Kidney (tissue), 14 donors: ENCODE measurements around the gene PLA2G4B. TPM values are rescaled to one million over a fixed set of nuclear protein-coding genes. Genes with fewer than 3 reads are reported as not detected.

ENCODE experiments used
- DNase-seq, 5 donors: peaks; one replicate each; pipeline ENCODE4 v3.0.0-alpha.2; 2013 to 2020
- FAIRE-seq: peaks from 2 replicates; lab custom pipeline; 2012; peaks lifted over from hg19 to GRCh38; lab: Jason Lieb, UNC
- H3K27ac ChIP-seq, 2 donors: one replicate each; pipeline ENCODE4 v1.7.0; 2013; ENCODE audit warnings: low read depth in 2 of 2, low read length in 2 of 2, inconsistent platforms in 1 of 2
- H3K27me3 ChIP-seq: one replicate; pipeline ENCODE4 v1.7.1; 2013; ENCODE audit warnings: low read length, inconsistent platforms; ENCODE audit not compliant: control insufficient read depth, insufficient read depth
- H3K36me3 ChIP-seq, 3 donors: one replicate each; pipeline versions ENCODE4 v1.7.0 to v1.7.1; 2013; ENCODE audit warnings: low read length in 3 of 3, control low read depth in 1 of 3, inconsistent platforms in 1 of 3; ENCODE audit not compliant: insufficient read depth in 3 of 3, control insufficient read depth in 2 of 3
- H3K4me1 ChIP-seq, 3 donors: one replicate each; pipeline versions ENCODE4 v1.7.0 to v1.7.1; 2013; ENCODE audit warnings: low read length in 3 of 3, inconsistent platforms in 1 of 3, low read depth in 1 of 3; ENCODE audit not compliant: control insufficient read depth in 2 of 3, insufficient read depth in 2 of 3
- H3K4me3 ChIP-seq, 3 donors: one replicate each; pipeline versions ENCODE4 v1.7.0 to v1.8.1; 2013; ENCODE audit warnings: low read length in 3 of 3, control low read depth in 1 of 3, inconsistent platforms in 1 of 3
- H3K9ac ChIP-seq, 3 donors: one replicate each; pipeline versions ENCODE4 v1.7.0 to v1.7.1; 2013; ENCODE audit warnings: low read length in 3 of 3, control low read depth in 1 of 3, inconsistent platforms in 1 of 3
- H3K9me3 ChIP-seq, 3 donors: one replicate each; pipeline versions ENCODE4 v1.7.0 to v1.7.1; 2013; ENCODE audit warnings: low read length in 3 of 3, control low read depth in 1 of 3, inconsistent platforms in 1 of 3; ENCODE audit not compliant: control insufficient read depth in 2 of 3, insufficient read depth in 1 of 3
- CTCF ChIP-seq: IDR thresholded peaks from 3 replicates; pipeline ENCODE4 v1.5.1; 2012; ENCODE audit warnings: mild to moderate bottlenecking, moderate library complexity, borderline replicate concordance; ENCODE audit not compliant: insufficient read depth; ENCODE audit errors: extremely low read depth
- intact Hi-C: fragments of 100-400 bp; cut with DNase I; formaldehyde crosslinking; loops from one replicate; pipeline ENCODE4 v1.11.1; 2022
- polyA plus RNA-seq: library from polyadenylated mRNA; stranded (reverse); fragments of 350-450 nt; fragmentation: Illumina TruSeq; extraction: RNeasy Lipid Tissue Mini Kit (QIAGEN cat#74804); gene quantifications from one replicate; pipeline ENCODE4 v1.2.3, GENCODE V29; 2014; ENCODE audit warnings: low read depth, low replicate concordance; ENCODE audit not compliant: insufficient read depth
- total RNA-seq: library from RNA; stranded (reverse); fragmentation: NEBNext Ultra II Directional; extraction: Animal tissue kit (Norgen Biotek cat#: 25700); gene quantifications from one replicate; pipeline ENCODE4 v1.2.1, GENCODE V29; 2021
- donor health status: control.
- donor health status: control.
- donor health status: control.
- donor health status: control.
- donor health status: control.
- donor health status: DM: yes; HTN: yes; CAD: no.
- donor health status: Normal renal cell carcinoma (clear cell type).

Gene PLA2G4B
- total and polyA plus RNA-seq, 2 donors from 2014 or later: 4.8 to 8.3 TPM

GRCh38 chr15:41827290-41827879, 11.3 kb upstream of the PLA2G4B start:
- no peak for FAIRE-seq
- Histone ChIP-seq H3K4me1 (peaks cover 0 to 6% (median 2%) of the 10 kb centered on the region in 3 donors), H3K9me3 (no peaks in the 10 kb centered on the region), H3K4me3 (peak overlapping the region; percentile 33 to 59 (median 34)), H3K27me3 (no peaks in the 10 kb centered on the region), H3K36me3 (peaks cover 0 to 12% (median 5%) of the 10 kb centered on the region in 3 donors), H3K9ac (peak overlapping the region in 1 of 3 donors; percentile 24), H3K27ac (no peak overlapping the region)
- peak in 3 of 5 donors; percentile 32 to 61 (median 38) for DNase-seq
- intact Hi-C loops: no loop called here
- no peak for TF ChIP-seq CTCF

- Histone ChIP-seq H3K27me3 (no peaks in the 10 kb centered on the region), H3K36me3 (peaks cover 0 to 9% (median 0%) of the 10 kb centered on the region in 3 donors), H3K27ac (peak within 1 kb of the TSS; percentile 47 to 59), H3K4me3 (peak within 1 kb of the TSS; percentile 78 to 86 (median 82)), H3K9ac (peak within 1 kb of the TSS; percentile 24 to 77 (median 77)), H3K4me1 (peaks cover 0 to 6% (median 2%) of the 10 kb centered on the region in 3 donors), H3K9me3 (no peaks in the 10 kb centered on the region)
- TF ChIP-seq CTCF: no peak
- FAIRE-seq (no peak), DNase-seq (peak; percentile 94 to 98 (median 97))
- intact Hi-C loops: no loop called here
Observed at GRCh38 chr15:41827880-41828806, 10.5 kb upstream of the PLA2G4B start, which contains the start of gene JMJD7. Gene JMJD7, plus strand, starts transcription at chr15:41828092. Its CDS starts 33 bp downstream, at chr15:41828125.

GRCh38 chr15:41828807-41829141, 9.9 kb upstream of the PLA2G4B start:
- Histone ChIP-seq H3K27ac (peak overlapping the region in 1 of 2 donors; percentile 11), H3K4me3 (peak overlapping the region; percentile 78 to 86 (median 82)), H3K27me3 (no peaks in the 10 kb centered on the region), H3K4me1 (peaks cover 0 to 6% (median 2%) of the 10 kb centered on the region in 3 donors), H3K9me3 (no peaks in the 10 kb centered on the region), H3K36me3 (peaks cover 0 to 5% (median 0%) of the 10 kb centered on the region in 3 donors), H3K9ac (peak overlapping the region; percentile 21 to 77 (median 77))
- DNase-seq (peak in 1 of 5 donors; percentile 28), FAIRE-seq (no peak)
- intact Hi-C loops: no loop called here
- no peak for TF ChIP-seq CTCF
